HFF-Myc (cell line): ENCODE measurements around the gene HECTD3.

Experiments
- DNase-seq: peaks from one replicate; pipeline ENCODE4 v3.0.0-alpha.2; 2011; ENCODE audit warnings: low read depth; ENCODE audit errors: extremely low read depth
- H3K4me3 ChIP-seq: replicated peaks from 2 replicates; pipeline ENCODE4 v1.5.1; 2011; ENCODE audit warnings: low read depth, mild to moderate bottlenecking, control low read depth, low read length
- CTCF ChIP-seq: IDR thresholded peaks from 2 replicates; pipeline ENCODE4 v1.5.1; 2012; ENCODE audit warnings: mild to moderate bottlenecking, low read depth, low read length, control low read depth; ENCODE audit errors: missing control alignments

HECTD3 gene

GRCh38 chr1:45032837-45033236 lies 21.7 kb upstream of the HECTD3 start:
- DNase-seq: no peak
- no peak for TF ChIP-seq CTCF
- H3K4me3 ChIP-seq: no peak overlapping the region

- no peak for DNase-seq
- no peak for TF ChIP-seq CTCF
- no peak overlapping the region for H3K4me3 ChIP-seq
Measured at GRCh38 chr1:45026446-45026845, 15.3 kb upstream of the HECTD3 start.

- no peak for DNase-seq
- no peak overlapping the region for H3K4me3 ChIP-seq
- TF ChIP-seq CTCF: no peak
Measured at GRCh38 chr1:45023663-45024062, 12.5 kb upstream of the HECTD3 start.

GRCh38 chr1:45018599-45019230 lies 7.6 kb upstream of the HECTD3 start:
- no peak for DNase-seq
- TF ChIP-seq CTCF: peak; percentile 86
- no peak overlapping the region for H3K4me3 ChIP-seq

GRCh38 chr1:45016767-45017166 lies 5.6 kb upstream of the HECTD3 start:
- no peak for DNase-seq
- TF ChIP-seq CTCF: no peak
- H3K4me3 ChIP-seq: no peak overlapping the region

GRCh38 chr1:45016090-45016697 lies 5.1 kb upstream of the HECTD3 start:
- H3K4me3 ChIP-seq: no peak overlapping the region
- TF ChIP-seq CTCF: no peak
- DNase-seq: no peak
